ENCODE measurements around the gene MTMR10.
A peak's percentile ranks its signal among the peaks of the same experiment; 100 is the strongest.

MTMR10 gene

GRCh38 chr15:31031471-31032067 is 40.1 kb upstream of the MTMR10 start:
- Histone ChIP-seq H4K91ac (ENCODE audit: low read depth, low read length) (no peak overlapping the region), H3K18ac (ENCODE audit: low read length) (no peak overlapping the region), H3K27ac (ENCODE audit: low read depth, low read length) (no peak overlapping the region), H3K79me2 (ENCODE audit: control insufficient read depth, insufficient read depth, low read length, poor library complexity) (no peaks in the 10 kb centered on the region), H3K36me3 (ENCODE audit: control insufficient read depth in 1 of 2, insufficient read depth in 2 of 2, low read length in 2 of 2) (no peaks in the 10 kb centered on the region), H3K9ac (ENCODE audit: low read length) (no peak overlapping the region), H2BK120ac (ENCODE audit: insufficient read depth, low read length, poor library complexity) (no peak overlapping the region), H3K4me3 (ENCODE audit: low read depth, low read length) (no peak overlapping the region), H2AFZ (ENCODE audit: insufficient read depth, low read length, poor library complexity) (no peak overlapping the region), H4K12ac (ENCODE audit: low read depth, low read length) (no peak overlapping the region), H2BK12ac (ENCODE audit: low read length) (no peak overlapping the region), H2AK5ac (ENCODE audit: low read length) (no peak overlapping the region), H3K9me3 (ENCODE audit: insufficient read depth, low read depth, low read length) (no peaks in the 10 kb centered on the region), H2BK5ac (ENCODE audit: low read depth, low read length, poor library complexity) (no peak overlapping the region), H3K79me1 (ENCODE audit: low read length) (peaks cover 8% of the 10 kb centered on the region), H3K4me1 (ENCODE audit: control insufficient read depth in 1 of 2, insufficient read depth in 2 of 2, low read length in 2 of 2) (peaks cover 11 to 12% of the 10 kb centered on the region in 2 experiments), H3K23ac (ENCODE audit: low read length) (no peak overlapping the region), H3K27me3 (ENCODE audit: insufficient read depth, low read length) (no peaks in the 10 kb centered on the region), H4K8ac (ENCODE audit: low read depth, low read length) (no peak overlapping the region), H3K4me2 (ENCODE audit: low read length) (no peak overlapping the region), H3K14ac (ENCODE audit: low read length) (no peak overlapping the region), H3K4ac (ENCODE audit: low read depth, low read length) (no peak overlapping the region)
- no peak for DNase-seq
- WGBS (ENCODE audit: extremely low coverage, insufficient coverage, insufficient read length) = no CpG with 5 or more reads among the region's 3 CpGs

GRCh38 chr15:31027910-31028578 is 36.6 kb upstream of the MTMR10 start:
- Histone ChIP-seq H4K91ac (ENCODE audit: low read depth, low read length) (no peak overlapping the region), H3K4ac (ENCODE audit: low read depth, low read length) (no peak overlapping the region), H4K12ac (ENCODE audit: low read depth, low read length) (no peak overlapping the region), H3K4me1 (ENCODE audit: control insufficient read depth in 1 of 2, insufficient read depth in 2 of 2, low read length in 2 of 2) (peaks cover 5 to 19% of the 10 kb centered on the region in 2 experiments), H3K79me2 (ENCODE audit: control insufficient read depth, insufficient read depth, low read length, poor library complexity) (no peaks in the 10 kb centered on the region), H3K79me1 (ENCODE audit: low read length) (peaks cover 19% of the 10 kb centered on the region), H3K27me3 (ENCODE audit: insufficient read depth, low read length) (no peaks in the 10 kb centered on the region), H3K9me3 (ENCODE audit: insufficient read depth, low read depth, low read length) (peaks cover 3% of the 10 kb centered on the region), H3K9ac (ENCODE audit: low read length) (no peak overlapping the region), H2BK120ac (ENCODE audit: insufficient read depth, low read length, poor library complexity) (no peak overlapping the region), H3K4me2 (ENCODE audit: low read length) (no peak overlapping the region), H2BK5ac (ENCODE audit: low read depth, low read length, poor library complexity) (no peak overlapping the region), H2AFZ (ENCODE audit: insufficient read depth, low read length, poor library complexity) (no peak overlapping the region), H4K8ac (ENCODE audit: low read depth, low read length) (no peak overlapping the region), H3K23ac (ENCODE audit: low read length) (no peak overlapping the region), H2AK5ac (ENCODE audit: low read length) (no peak overlapping the region), H3K18ac (ENCODE audit: low read length) (no peak overlapping the region), H2BK12ac (ENCODE audit: low read length) (peak overlapping the region; percentile 8), H3K27ac (ENCODE audit: low read depth, low read length) (no peak overlapping the region), H3K36me3 (ENCODE audit: control insufficient read depth in 1 of 2, insufficient read depth in 2 of 2, low read length in 2 of 2) (no peaks in the 10 kb centered on the region), H3K4me3 (ENCODE audit: low read depth, low read length) (no peak overlapping the region), H3K14ac (ENCODE audit: low read length) (no peak overlapping the region)
- no peak for DNase-seq
- no CpG with 5 or more reads among the region's 8 CpGs for WGBS (ENCODE audit: extremely low coverage, insufficient coverage, insufficient read length)

- Histone ChIP-seq H3K79me2 (ENCODE audit: control insufficient read depth, insufficient read depth, low read length, poor library complexity) (no peaks in the 10 kb centered on the region), H2BK120ac (ENCODE audit: insufficient read depth, low read length, poor library complexity) (peak overlapping the region; percentile 57), H3K4me2 (ENCODE audit: low read length) (no peak overlapping the region), H3K14ac (ENCODE audit: low read length) (peak overlapping the region; percentile 25), H4K8ac (ENCODE audit: low read depth, low read length) (peak overlapping the region; percentile 5), H3K18ac (ENCODE audit: low read length) (no peak overlapping the region), H4K12ac (ENCODE audit: low read depth, low read length) (no peak overlapping the region), H2BK12ac (ENCODE audit: low read length) (peak overlapping the region; percentile 80), H3K27ac (ENCODE audit: low read depth, low read length) (no peak overlapping the region), H3K9me3 (ENCODE audit: insufficient read depth, low read depth, low read length) (peaks cover 3% of the 10 kb centered on the region), H3K4me3 (ENCODE audit: low read depth, low read length) (no peak overlapping the region), H3K79me1 (ENCODE audit: low read length) (peaks cover 22% of the 10 kb centered on the region), H3K4ac (ENCODE audit: low read depth, low read length) (peak overlapping the region; percentile 3), H2BK5ac (ENCODE audit: low read depth, low read length, poor library complexity) (no peak overlapping the region), H3K36me3 (ENCODE audit: control insufficient read depth in 1 of 2, insufficient read depth in 2 of 2, low read length in 2 of 2) (no peaks in the 10 kb centered on the region), H3K27me3 (ENCODE audit: insufficient read depth, low read length) (no peaks in the 10 kb centered on the region), H2AFZ (ENCODE audit: insufficient read depth, low read length, poor library complexity) (no peak overlapping the region), H4K91ac (ENCODE audit: low read depth, low read length) (peak overlapping the region; percentile 90), H3K4me1 (ENCODE audit: control insufficient read depth in 1 of 2, insufficient read depth in 2 of 2, low read length in 2 of 2) (peaks cover 5 to 22% of the 10 kb centered on the region in 2 experiments), H3K23ac (ENCODE audit: low read length) (no peak overlapping the region), H3K9ac (ENCODE audit: low read length) (no peak overlapping the region), H2AK5ac (ENCODE audit: low read length) (peak overlapping the region; percentile 51)
- no CpG with 5 or more reads among the region's 25 CpGs for WGBS (ENCODE audit: extremely low coverage, insufficient coverage, insufficient read length)
- DNase-seq = no peak
Observed at GRCh38 chr15:31025996-31026395, 34.6 kb upstream of the MTMR10 start.

- H2BK5ac ChIP-seq (ENCODE audit: low read depth, low read length, poor library complexity) = peak overlapping the region; percentile 84
- H3K9me3 ChIP-seq (ENCODE audit: insufficient read depth, low read depth, low read length) = peaks cover 3% of the 10 kb centered on the region
- H3K4me1 ChIP-seq (ENCODE audit: control insufficient read depth in 1 of 2, insufficient read depth in 2 of 2, low read length in 2 of 2) = peaks cover 5 to 22% of the 10 kb centered on the region in 2 experiments
- H3K23ac ChIP-seq (ENCODE audit: low read length) = no peak overlapping the region
- no peaks in the 10 kb centered on the region for H3K36me3 ChIP-seq (ENCODE audit: control insufficient read depth in 1 of 2, insufficient read depth in 2 of 2, low read length in 2 of 2)
- peak overlapping the region; percentile 61 for H2BK120ac ChIP-seq (ENCODE audit: insufficient read depth, low read length, poor library complexity)
- no peak overlapping the region for H2AK5ac ChIP-seq (ENCODE audit: low read length)
- H4K12ac ChIP-seq (ENCODE audit: low read depth, low read length) = no peak overlapping the region
- H3K27ac ChIP-seq (ENCODE audit: low read depth, low read length) = peak overlapping the region; percentile 86
- H3K4me3 ChIP-seq (ENCODE audit: low read depth, low read length) = no peak overlapping the region
- no peak overlapping the region for H2BK12ac ChIP-seq (ENCODE audit: low read length)
- H3K9ac ChIP-seq (ENCODE audit: low read length) = no peak overlapping the region
- H2AFZ ChIP-seq (ENCODE audit: insufficient read depth, low read length, poor library complexity) = no peak overlapping the region
- WGBS (ENCODE audit: extremely low coverage, insufficient coverage, insufficient read length) = no CpG with 5 or more reads among the region's 3 CpGs
- peak; percentile 43 to 69 for DNase-seq
- no peaks in the 10 kb centered on the region for H3K79me2 ChIP-seq (ENCODE audit: control insufficient read depth, insufficient read depth, low read length, poor library complexity)
- H4K8ac ChIP-seq (ENCODE audit: low read depth, low read length) = no peak overlapping the region
- H3K4me2 ChIP-seq (ENCODE audit: low read length) = peak overlapping the region; percentile 17
- no peak overlapping the region for H3K18ac ChIP-seq (ENCODE audit: low read length)
- H3K14ac ChIP-seq (ENCODE audit: low read length) = peak overlapping the region; percentile 34
- H4K91ac ChIP-seq (ENCODE audit: low read depth, low read length) = peak overlapping the region; percentile 85
- no peaks in the 10 kb centered on the region for H3K27me3 ChIP-seq (ENCODE audit: insufficient read depth, low read length)
- H3K4ac ChIP-seq (ENCODE audit: low read depth, low read length) = no peak overlapping the region
- peaks cover 22% of the 10 kb centered on the region for H3K79me1 ChIP-seq (ENCODE audit: low read length)
Observed at GRCh38 chr15:31024979-31025378, 33.6 kb upstream of the MTMR10 start.

Measured in trophoblast cell (in vitro differentiated cells and primary cell).